ENCODE measurements around the gene FAM210B. TPM values are rescaled to one million over a fixed set of nuclear protein-coding genes. Genes with fewer than 3 reads are reported as not detected.
A peak's percentile ranks its signal among the peaks of the same experiment; 100 is the strongest.

FAM210B gene
- total and polyA plus RNA-seq, 9 of the 15 experiments (the other 6 are each of a cell fraction or from before 2014, with no cell fraction given) = 12.1 to 87.3 (median 47.6) TPM

DNA sequence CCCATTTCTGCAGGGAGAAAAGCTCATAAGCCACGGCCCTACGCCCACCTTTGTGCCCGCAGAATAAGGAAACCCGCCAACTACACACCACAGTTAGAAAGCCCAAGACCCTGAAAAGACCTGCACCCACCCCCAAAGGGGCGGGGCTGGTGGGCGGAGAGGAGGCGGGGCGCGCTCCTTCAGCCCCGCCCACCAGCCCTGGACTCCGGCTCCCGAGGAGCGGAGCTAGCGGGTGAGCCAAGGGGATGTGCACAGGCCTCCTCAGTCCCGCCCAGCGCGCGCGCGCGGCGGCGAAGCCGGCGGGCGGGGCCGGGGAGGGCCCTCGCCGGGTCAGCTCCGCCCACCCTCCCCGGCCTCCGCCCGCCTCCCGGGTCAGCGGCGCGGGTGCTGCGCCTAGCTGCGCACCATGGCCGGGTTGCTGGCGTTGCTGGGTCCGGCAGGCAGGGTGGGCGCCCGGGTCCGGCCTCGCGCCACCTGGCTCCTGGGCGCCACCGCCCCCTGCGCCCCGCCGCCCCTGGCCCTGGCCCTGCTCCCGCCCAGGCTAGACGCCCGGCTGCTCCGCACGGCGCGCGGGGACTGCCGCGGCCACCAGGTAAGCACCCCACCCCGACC lies at the start of gene FAM210B (continued):
- TF ChIP-seq, protein P1, sequence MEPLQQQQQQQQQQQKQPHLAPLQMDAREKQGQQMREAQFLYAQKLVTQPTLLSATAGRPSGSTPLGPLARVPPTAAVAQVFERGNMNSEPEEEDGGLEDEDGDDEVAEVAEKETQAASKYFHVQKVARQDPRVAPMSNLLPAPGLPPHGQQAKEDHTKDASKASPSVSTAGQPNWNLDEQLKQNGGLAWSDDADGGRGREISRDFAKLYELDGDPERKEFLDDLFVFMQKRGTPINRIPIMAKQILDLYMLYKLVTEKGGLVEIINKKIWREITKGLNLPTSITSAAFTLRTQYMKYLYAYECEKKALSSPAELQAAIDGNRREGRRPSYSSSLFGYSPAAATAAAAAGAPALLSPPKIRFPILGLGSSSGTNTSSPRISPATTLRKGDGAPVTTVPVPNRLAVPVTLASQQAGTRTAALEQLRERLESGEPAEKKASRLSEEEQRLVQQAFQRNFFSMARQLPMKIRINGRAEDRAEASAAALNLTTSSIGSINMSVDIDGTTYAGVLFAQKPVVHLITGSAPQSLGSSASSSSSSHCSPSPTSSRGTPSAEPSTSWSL (CRISPR knock-in tag; IDR thresholded peaks at IDR 0.05; ENCODE audit: borderline replicate concordance) = no peak
- TF ChIP-seq, protein P2, sequence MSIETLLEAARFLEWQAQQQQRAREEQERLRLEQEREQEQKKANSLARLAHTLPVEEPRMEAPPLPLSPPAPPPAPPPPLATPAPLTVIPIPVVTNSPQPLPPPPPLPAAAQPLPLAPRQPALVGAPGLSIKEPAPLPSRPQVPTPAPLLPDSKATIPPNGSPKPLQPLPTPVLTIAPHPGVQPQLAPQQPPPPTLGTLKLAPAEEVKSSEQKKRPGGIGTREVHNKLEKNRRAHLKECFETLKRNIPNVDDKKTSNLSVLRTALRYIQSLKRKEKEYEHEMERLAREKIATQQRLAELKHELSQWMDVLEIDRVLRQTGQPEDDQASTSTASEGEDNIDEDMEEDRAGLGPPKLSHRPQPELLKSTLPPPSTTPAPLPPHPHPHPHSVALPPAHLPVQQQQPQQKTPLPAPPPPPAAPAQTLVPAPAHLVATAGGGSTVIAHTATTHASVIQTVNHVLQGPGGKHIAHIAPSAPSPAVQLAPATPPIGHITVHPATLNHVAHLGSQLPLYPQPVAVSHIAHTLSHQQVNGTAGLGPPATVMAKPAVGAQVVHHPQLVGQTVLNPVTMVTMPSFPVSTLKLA (conservative IDR thresholded peaks at IDR 0.05) = no peak
- TF ChIP-seq, protein P3, sequence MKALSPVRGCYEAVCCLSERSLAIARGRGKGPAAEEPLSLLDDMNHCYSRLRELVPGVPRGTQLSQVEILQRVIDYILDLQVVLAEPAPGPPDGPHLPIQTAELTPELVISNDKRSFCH (CRISPR knock-in tag; IDR thresholded peaks at IDR 0.05) = no peak
- TF ChIP-seq, protein P3 (tag; IDR thresholded peaks at IDR 0.05) = no peak
- TF ChIP-seq TCF3 (CRISPR knock-in tag; IDR thresholded peaks at IDR 0.05) (no peak), RCOR1 (IDR thresholded peaks at IDR 0.05; ENCODE audit: borderline replicate concordance in 1 of 2, low read depth in 2 of 2, low read length in 2 of 2) (peak in 1 of 2 experiments; percentile 12; a peak in 1 of 4 replicates), CAMTA2 (CRISPR knock-in tag; conservative IDR thresholded peaks at IDR 0.05) (no peak), NR2C1 (IDR thresholded peaks at IDR 0.05) (no peak), NR2C1 (tag; IDR thresholded peaks at IDR 0.05) (no peak), HMGN3 (IDR thresholded peaks at IDR 0.05; ENCODE audit: borderline replicate concordance, extremely low read depth, insufficient read length, low read depth, low read length) (peak; percentile 72), ZZZ3 (IDR thresholded peaks at IDR 0.05) (no peak), C11orf30 (IDR thresholded peaks at IDR 0.05; ENCODE audit: low read depth) (no peak), ZNF143 (CRISPR knock-in tag; IDR thresholded peaks at IDR 0.05) (no peak)
- TF ChIP-seq, protein P4, sequence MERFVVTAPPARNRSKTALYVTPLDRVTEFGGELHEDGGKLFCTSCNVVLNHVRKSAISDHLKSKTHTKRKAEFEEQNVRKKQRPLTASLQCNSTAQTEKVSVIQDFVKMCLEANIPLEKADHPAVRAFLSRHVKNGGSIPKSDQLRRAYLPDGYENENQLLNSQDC (CRISPR knock-in tag; IDR thresholded peaks at IDR 0.05) = no peak
- TF ChIP-seq, protein P5, sequence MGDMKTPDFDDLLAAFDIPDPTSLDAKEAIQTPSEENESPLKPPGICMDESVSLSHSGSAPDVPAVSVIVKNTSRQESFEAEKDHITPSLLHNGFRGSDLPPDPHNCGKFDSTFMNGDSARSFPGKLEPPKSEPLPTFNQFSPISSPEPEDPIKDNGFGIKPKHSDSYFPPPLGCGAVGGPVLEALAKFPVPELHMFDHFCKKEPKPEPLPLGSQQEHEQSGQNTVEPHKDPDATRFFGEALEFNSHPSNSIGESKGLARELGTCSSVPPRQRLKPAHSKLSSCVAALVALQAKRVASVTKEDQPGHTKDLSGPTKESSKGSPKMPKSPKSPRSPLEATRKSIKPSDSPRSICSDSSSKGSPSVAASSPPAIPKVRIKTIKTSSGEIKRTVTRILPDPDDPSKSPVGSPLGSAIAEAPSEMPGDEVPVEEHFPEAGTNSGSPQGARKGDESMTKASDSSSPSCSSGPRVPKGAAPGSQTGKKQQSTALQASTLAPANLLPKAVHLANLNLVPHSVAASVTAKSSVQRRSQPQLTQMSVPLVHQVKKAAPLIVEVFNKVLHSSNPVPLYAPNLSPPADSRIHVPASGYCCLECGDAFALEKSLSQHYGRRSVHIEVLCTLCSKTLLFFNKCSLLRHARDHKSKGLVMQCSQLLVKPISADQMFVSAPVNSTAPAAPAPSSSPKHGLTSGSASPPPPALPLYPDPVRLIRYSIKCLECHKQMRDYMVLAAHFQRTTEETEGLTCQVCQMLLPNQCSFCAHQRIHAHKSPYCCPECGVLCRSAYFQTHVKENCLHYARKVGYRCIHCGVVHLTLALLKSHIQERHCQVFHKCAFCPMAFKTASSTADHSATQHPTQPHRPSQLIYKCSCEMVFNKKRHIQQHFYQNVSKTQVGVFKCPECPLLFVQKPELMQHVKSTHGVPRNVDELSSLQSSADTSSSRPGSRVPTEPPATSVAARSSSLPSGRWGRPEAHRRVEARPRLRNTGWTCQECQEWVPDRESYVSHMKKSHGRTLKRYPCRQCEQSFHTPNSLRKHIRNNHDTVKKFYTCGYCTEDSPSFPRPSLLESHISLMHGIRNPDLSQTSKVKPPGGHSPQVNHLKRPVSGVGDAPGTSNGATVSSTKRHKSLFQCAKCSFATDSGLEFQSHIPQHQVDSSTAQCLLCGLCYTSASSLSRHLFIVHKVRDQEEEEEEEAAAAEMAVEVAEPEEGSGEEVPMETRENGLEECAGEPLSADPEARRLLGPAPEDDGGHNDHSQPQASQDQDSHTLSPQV (IDR thresholded peaks at IDR 0.05) = no peak
- TF ChIP-seq, protein P6, sequence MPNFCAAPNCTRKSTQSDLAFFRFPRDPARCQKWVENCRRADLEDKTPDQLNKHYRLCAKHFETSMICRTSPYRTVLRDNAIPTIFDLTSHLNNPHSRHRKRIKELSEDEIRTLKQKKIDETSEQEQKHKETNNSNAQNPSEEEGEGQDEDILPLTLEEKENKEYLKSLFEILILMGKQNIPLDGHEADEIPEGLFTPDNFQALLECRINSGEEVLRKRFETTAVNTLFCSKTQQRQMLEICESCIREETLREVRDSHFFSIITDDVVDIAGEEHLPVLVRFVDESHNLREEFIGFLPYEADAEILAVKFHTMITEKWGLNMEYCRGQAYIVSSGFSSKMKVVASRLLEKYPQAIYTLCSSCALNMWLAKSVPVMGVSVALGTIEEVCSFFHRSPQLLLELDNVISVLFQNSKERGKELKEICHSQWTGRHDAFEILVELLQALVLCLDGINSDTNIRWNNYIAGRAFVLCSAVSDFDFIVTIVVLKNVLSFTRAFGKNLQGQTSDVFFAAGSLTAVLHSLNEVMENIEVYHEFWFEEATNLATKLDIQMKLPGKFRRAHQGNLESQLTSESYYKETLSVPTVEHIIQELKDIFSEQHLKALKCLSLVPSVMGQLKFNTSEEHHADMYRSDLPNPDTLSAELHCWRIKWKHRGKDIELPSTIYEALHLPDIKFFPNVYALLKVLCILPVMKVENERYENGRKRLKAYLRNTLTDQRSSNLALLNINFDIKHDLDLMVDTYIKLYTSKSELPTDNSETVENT (CRISPR knock-in tag; IDR thresholded peaks at IDR 0.05) = no peak
